ENCODE measurements around the gene TSPAN18.

TSPAN18 gene

GRCh38 chr11:44829838-44830237 is 103.1 kb downstream of the TSPAN18 start:
- no peak for DNase-seq

GRCh38 chr11:44831605-44832394 is 105.0 kb downstream of the TSPAN18 start:
- no peak for DNase-seq

- DNase-seq: no peak
These were observed 105.7 kb downstream of the TSPAN18 start for GRCh38 chr11:44832452-44832851.

GRCh38 chr11:44833221-44833876 is 106.6 kb downstream of the TSPAN18 start:
- DNase-seq: no peak

- no peak for DNase-seq
These were observed 107.2 kb downstream of the TSPAN18 start for GRCh38 chr11:44833877-44834452.

GRCh38 chr11:44834846-44835245 is 108.1 kb downstream of the TSPAN18 start:
- no peak for DNase-seq

- DNase-seq: peak; percentile 25
These were observed 108.5 kb downstream of the TSPAN18 start for GRCh38 chr11:44835296-44835695.

- no peak for DNase-seq
These were observed 109.2 kb downstream of the TSPAN18 start for GRCh38 chr11:44835938-44836337.

GRCh38 chr11:44837661-44838060 is 110.9 kb downstream of the TSPAN18 start:
- peak; percentile 80 for DNase-seq

- DNase-seq: no peak
These were observed 112.8 kb downstream of the TSPAN18 start for GRCh38 chr11:44839458-44840084.

- DNase-seq: no peak
These were observed 113.3 kb downstream of the TSPAN18 start for GRCh38 chr11:44840085-44840478.

GRCh38 chr11:44840521-44841251 is 113.9 kb downstream of the TSPAN18 start:
- no peak for DNase-seq

- peak; percentile 97 for DNase-seq
These were observed 115.5 kb downstream of the TSPAN18 start for GRCh38 chr11:44842220-44842619.

- no peak for DNase-seq
These were observed 120.1 kb downstream of the TSPAN18 start for GRCh38 chr11:44846852-44847251.

- DNase-seq: no peak
These were observed 120.6 kb downstream of the TSPAN18 start for GRCh38 chr11:44847316-44847715.

GRCh38 chr11:44848203-44848962 is 121.6 kb downstream of the TSPAN18 start:
- no peak for DNase-seq

- DNase-seq: no peak
These were observed 122.2 kb downstream of the TSPAN18 start for GRCh38 chr11:44848963-44849350.

GRCh38 chr11:44849424-44849823 is 122.7 kb downstream of the TSPAN18 start:
- DNase-seq: no peak

- DNase-seq: no peak
These were observed 123.2 kb downstream of the TSPAN18 start for GRCh38 chr11:44849922-44850321.

GRCh38 chr11:44851496-44851895 is 124.7 kb downstream of the TSPAN18 start:
- DNase-seq: no peak

- DNase-seq: no peak
These were observed 125.5 kb downstream of the TSPAN18 start for GRCh38 chr11:44852159-44852747.

GRCh38 chr11:44852952-44853351 is 126.2 kb downstream of the TSPAN18 start:
- no peak for DNase-seq

Measured in fibroblast of skin of right quadriceps (primary cell).